Brain microvascular endothelial cell (primary cell): ENCODE results near the gene FAM72D.
A peak's percentile ranks its signal among the peaks of the same experiment; 100 is the strongest.
"Not testable (repeated sequence)": the region's sequence is repeated elsewhere in the genome, so short reads cannot be mapped to it uniquely, and the experiment has no call there.

ENCODE experiments used
- DNase-seq: peaks from one replicate; pipeline ENCODE4 v3.0.0-alpha.2; 2020
- H3K27ac ChIP-seq: fragments of 250-450 bp; sonication (Bioruptor Pico); 2 replicates; pipeline ENCODE4 v1.5.1; 2020; ENCODE audit warnings: mild to moderate bottlenecking, moderate library complexity
- H3K27me3 ChIP-seq: fragments of 250-450 bp; sonication (Bioruptor Pico); replicated peaks from 2 replicates; pipeline ENCODE4 v1.5.1; 2020; ENCODE audit warnings: mild to moderate bottlenecking
- H3K36me3 ChIP-seq: fragments of 250-450 bp; sonication (Bioruptor Pico); replicated peaks from 2 replicates; pipeline ENCODE4 v1.5.1; 2020; ENCODE audit warnings: mild to moderate bottlenecking
- H3K4me3 ChIP-seq: 2 replicates; pipeline ENCODE4 v1.5.1; 2011; ENCODE audit warnings: low read depth, mild to moderate bottlenecking, control low read depth, low read length, moderate library complexity
- in situ Hi-C: cut with HindIII; loops from 2 replicates; pipeline ENCODE4 v1.10.0; 2017; ENCODE audit warnings: low sequenced_read_pairs, low pct_ligation_motif_present

Gene FAM72D

GRCh38 chr1:145076877-145077276 is 18.9 kb upstream of the FAM72D start:
- DNase-seq, H3K27ac ChIP-seq, in situ Hi-C loops, H3K27me3 ChIP-seq, H3K4me3 ChIP-seq, H3K36me3 ChIP-seq: not testable (repeated sequence)

DNA sequence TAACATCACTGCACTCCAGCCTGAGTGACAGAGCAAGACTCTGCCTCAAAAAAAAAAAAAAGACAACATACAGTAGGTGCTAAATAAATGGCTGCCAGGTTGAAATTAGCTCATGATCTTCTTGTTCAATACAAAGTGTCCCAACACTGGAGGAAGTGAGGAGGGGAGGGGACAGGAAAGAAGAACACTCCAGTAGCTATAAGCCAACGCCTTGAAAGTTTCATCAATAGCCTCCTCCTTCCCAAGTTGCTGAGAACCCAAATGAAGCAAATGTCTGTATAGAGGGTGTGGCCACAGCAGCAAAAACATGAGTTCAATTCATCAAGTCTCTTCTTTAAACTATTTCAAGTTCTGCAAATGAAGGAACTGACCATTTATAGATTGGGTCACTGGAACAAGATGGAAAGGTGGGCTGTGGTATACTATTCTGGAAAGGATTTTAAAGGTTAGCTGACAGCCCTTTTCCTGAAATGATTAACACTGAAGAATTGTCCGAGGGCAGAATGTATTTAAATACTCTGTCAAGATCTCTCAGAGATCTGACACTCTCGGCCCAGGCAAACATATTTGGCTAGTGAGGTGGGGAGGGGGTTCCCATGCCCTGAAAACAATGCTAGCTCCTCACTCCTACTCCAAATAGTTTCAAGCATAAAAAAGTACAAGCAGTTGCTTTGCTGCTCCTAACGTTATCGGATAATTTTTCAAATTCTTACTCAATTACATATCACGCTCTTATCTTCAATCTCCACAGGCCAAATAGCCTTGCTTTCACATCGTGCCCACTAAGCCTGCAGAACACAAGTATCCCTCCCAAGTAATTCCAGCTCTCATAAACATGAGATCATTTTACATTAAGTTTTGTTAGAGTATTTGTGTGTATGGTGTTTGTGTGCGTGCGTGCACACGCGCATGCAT is 17.6 kb upstream of the FAM72D start:
- H3K27ac ChIP-seq, H3K4me3 ChIP-seq, DNase-seq, H3K27me3 ChIP-seq, in situ Hi-C loops, H3K36me3 ChIP-seq: not testable (repeated sequence)

GRCh38 chr1:145078787-145079370 is 16.9 kb upstream of the FAM72D start:
- H3K36me3 ChIP-seq, H3K4me3 ChIP-seq, DNase-seq, in situ Hi-C loops, H3K27me3 ChIP-seq, H3K27ac ChIP-seq: not testable (repeated sequence)

DNA sequence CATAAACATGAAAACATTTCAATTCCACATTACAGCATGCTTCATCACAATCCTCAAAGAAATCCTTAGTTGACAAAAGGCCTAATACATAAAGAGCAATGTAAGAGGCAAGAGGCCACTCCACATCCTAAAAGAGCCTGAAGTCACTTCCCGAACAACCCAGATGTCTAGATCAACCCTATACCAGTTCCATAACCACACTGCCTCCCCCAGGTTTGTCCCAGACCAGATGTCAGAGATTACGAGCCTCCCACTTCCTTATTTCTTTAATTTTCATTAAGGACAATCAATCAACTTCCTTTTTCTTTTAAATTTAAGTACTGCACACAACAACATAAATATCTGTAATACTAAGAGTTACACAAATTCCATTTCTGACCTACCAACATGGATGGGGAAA is 16.0 kb upstream of the FAM72D start:
- H3K27ac ChIP-seq, H3K36me3 ChIP-seq, in situ Hi-C loops, H3K27me3 ChIP-seq, H3K4me3 ChIP-seq, DNase-seq: not testable (repeated sequence)

GRCh38 chr1:145080193-145080592 is 15.6 kb upstream of the FAM72D start:
- H3K36me3 ChIP-seq, H3K27ac ChIP-seq, in situ Hi-C loops, H3K27me3 ChIP-seq, H3K4me3 ChIP-seq, DNase-seq: not testable (repeated sequence)

DNA sequence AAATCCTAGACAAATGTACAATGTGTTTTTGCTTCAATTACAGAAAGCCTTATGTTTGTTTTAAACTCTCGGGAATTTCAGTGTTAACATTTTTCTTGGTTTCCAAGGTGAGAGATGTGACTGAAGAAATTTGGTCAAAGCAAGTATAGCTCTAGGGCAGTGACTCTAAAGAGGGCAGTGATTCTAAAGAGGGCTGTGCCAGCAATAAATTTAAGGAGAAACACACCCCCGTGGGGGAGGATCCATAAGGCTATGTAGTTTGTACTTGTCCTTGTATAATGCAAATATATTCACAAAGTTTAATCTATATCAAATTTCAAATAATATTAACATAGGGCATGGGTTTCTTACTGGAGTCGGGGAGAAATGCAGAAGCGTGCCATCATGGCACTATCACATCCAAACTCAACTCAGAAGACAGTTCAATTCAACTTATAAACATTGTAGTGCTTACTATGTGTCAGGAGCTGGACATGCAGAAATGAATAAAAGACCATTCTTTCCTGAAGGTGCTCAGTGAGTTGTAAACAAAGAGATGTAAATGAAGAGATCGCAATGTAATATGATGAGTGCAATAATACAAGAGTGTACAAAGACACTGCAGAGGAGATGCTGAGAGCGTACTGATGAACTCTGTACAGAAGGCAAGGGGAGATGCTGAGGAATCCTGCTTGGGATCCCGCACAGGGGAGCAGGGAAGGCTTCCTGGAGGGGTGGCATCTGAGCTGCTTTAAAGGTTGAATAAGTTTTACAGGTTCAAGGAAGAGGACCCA is 13.1 kb upstream of the FAM72D start:
- H3K36me3 ChIP-seq, DNase-seq, in situ Hi-C loops, H3K4me3 ChIP-seq, H3K27me3 ChIP-seq, H3K27ac ChIP-seq: not testable (repeated sequence)

DNA sequence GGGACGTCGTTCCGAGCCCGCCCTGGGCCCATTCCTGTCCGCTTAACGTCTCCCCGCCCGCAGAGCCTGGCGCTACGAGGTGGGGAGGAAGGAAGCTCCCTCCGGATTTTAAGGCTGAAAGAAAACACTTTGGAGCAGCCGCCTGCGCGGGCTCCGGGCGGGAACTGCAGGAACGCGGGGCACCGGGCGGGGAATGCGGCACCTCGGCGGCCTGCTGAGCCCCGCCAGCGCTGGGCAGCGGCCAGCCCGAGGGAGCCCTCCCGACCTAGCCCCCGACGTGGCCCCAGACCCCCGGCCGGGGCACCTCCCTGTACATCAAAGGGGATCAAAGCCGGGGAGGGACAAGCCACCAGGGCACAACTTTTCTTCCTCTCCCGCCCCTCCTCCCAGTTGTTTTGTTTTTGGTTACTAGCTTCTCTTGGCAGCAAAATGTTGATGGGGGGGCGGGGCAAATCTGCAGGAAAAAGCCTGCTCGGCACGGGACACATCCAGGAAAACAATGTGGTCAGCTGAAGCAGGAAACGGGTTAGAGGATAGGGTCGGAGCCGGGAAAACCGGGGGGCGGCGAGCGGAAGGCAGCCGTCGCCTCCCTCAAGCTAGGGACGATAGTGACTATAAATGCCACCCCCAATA is 2.1 kb upstream of the FAM72D start:
- H3K27ac ChIP-seq, H3K36me3 ChIP-seq, in situ Hi-C loops, H3K27me3 ChIP-seq: not testable (repeated sequence)
- peak; percentile 51 for DNase-seq
- H3K4me3 ChIP-seq: peak overlapping the region; percentile 39

GRCh38 chr1:145094655-145095211 is 1.0 kb upstream of the FAM72D start:
- peak; percentile 20 for DNase-seq
- H3K27me3 ChIP-seq, in situ Hi-C loops, H3K36me3 ChIP-seq, H3K27ac ChIP-seq: not testable (repeated sequence)
- H3K4me3 ChIP-seq: peak overlapping the region; percentile 51

GRCh38 chr1:145101725-145102124 is 6.0 kb downstream of the FAM72D start:
- DNase-seq, H3K4me3 ChIP-seq, H3K36me3 ChIP-seq, H3K27me3 ChIP-seq, H3K27ac ChIP-seq, in situ Hi-C loops: not testable (repeated sequence)

DNA sequence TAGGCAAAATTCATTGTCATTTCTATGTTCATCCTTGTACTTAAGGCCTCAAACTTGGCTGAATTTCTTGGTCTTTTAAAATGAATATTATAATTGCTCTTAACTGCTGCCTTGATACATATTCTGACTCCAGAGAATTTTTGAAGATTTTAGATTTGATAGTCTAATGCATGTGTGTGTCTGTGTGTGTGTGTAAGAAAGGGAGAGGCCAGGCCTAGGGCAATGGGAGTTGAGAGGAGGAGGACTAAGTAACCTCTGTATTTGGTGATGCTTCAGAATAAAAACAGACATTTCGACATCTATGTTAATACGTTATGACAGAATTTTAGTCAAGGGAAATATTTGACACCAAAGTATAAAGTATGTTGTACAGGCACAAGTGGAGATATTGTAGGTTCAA is 7.5 kb downstream of the FAM72D start:
- H3K36me3 ChIP-seq, in situ Hi-C loops, H3K27me3 ChIP-seq: not testable (repeated sequence)

DNA sequence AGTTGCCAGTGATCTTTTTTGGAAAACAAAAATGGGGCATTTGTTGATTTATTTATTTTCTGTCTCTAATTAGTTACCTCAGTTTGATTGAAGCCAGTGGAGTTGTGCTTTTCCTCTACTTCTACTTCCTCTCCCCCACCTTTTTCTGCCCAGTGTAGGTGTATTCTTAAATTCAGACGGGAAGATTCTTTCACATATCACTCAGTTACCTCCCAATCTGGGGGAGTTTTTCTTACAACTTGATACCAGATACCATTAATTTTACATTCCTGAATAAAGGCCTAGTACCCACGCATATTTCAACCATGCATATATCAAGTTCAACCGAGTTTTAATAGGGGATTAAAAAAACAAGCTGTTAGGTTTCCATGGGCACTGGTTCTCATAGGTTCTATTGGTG is 15.9 kb downstream of the FAM72D start:
- in situ Hi-C loops, H3K27ac ChIP-seq, H3K27me3 ChIP-seq, H3K36me3 ChIP-seq, H3K4me3 ChIP-seq, DNase-seq: not testable (repeated sequence)

More for the DNA sequence above, 7.5 kb downstream of the FAM72D start:
- H3K27ac ChIP-seq, DNase-seq, H3K4me3 ChIP-seq: not testable (repeated sequence)

DNA sequence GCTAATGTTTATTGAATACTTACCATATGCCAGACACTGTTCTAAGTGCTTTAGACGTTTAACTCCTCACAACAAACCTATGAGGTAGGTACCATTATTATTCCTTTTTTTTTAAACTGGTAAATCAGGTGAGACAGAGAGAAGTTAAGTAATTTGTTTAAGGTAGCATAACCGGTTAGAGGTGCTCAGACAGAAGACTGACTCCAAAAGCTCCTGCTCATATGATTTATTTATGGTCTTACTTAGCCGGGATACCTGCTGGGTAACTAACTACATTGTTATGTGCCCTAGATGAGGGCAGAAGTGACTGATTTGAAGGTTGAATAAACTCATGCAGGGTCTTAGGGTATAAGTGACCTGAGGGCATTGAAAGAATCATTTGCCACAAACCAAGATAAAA is 16.9 kb downstream of the FAM72D start:
- H3K4me3 ChIP-seq, H3K36me3 ChIP-seq, in situ Hi-C loops, H3K27me3 ChIP-seq, H3K27ac ChIP-seq, DNase-seq: not testable (repeated sequence)

DNA sequence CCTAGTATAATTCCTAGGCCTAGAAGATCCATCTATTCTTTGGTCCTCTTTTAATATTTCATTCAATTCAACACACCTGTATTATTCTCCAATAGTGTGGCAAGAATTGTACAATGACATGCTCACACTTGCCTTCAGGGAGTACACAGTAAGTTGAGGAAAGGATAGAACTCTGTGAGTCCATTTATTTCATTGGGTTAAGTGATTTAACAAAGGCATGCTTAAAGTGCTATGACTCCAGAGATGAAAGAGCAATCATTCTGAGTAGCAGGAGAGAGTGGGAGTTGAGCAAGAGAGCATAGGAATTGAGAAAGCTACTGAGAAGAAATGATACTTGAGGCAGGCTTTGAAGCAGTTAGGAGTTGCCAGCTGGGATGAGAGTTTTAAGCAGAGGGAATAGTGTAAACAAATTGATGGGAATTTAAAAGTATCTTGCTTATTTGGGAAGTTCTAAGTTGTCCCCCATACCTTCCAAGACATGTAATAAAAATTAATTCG is 18.8 kb downstream of the FAM72D start:
- H3K27ac ChIP-seq, H3K27me3 ChIP-seq, H3K36me3 ChIP-seq, DNase-seq, in situ Hi-C loops, H3K4me3 ChIP-seq: not testable (repeated sequence)
